Peyer's patch (tissue), 4 donors: ENCODE data around the gene SLC25A13.

Experiments
- CTCF ChIP-seq, 6 experiments: fragments of 450-650 bp in 4 of 6; fragments of 200-600 bp in 2 of 6; sonication (generic) in 1 of 6; IDR thresholded peaks; one replicate each; pipeline ENCODE4 v1.5.1; 2017 to 2019; ENCODE audit warnings: antibody characterized with exemption in 6 of 6, mild to moderate bottlenecking in 3 of 6, moderate library complexity in 1 of 6
- POLR2A ChIP-seq, 2 donors: fragments of 450-650 bp; IDR thresholded peaks; one replicate each; pipeline ENCODE4 v1.5.1; 2017; ENCODE audit warnings: antibody characterized with exemption in 2 of 2, mild to moderate bottlenecking in 2 of 2, moderate library complexity in 2 of 2

DNA sequence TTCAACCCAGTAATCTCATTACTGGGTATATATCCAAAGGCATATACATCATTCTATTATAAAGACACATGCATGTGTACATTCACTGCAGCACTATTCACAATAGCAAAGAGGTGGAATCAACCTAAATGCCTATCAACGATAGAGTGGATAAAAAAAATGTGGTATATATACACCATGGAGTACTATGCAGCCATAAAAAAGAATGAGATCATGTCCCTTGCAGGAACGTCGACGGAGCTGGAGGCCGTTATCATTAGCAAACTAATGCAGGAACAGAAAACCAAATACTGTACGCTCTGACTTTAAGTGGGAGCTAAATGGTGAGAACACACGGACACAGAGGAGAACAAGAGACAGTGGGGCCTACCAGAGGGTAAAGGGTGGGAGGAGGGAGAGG, 105.5 kb downstream of the SLC25A13 start:
- TF ChIP-seq CTCF (IDR thresholded peaks at IDR 0.05) (no peak), POLR2A (IDR thresholded peaks at IDR 0.05) (no peak)
